GM23248 (cell line): ENCODE measurements around the gene CFAP57. TPM values are rescaled to one million over a fixed set of nuclear protein-coding genes. Genes with fewer than 3 reads are reported as not detected.
"Not testable (repeated sequence)": the region's sequence is repeated elsewhere in the genome, so short reads cannot be mapped to it uniquely, and the experiment has no call there.

Experiments used
- DNase-seq: peaks from one replicate; pipeline ENCODE4 v3.0.0-alpha.2; 2015
- H2AFZ ChIP-seq: fragments of 200-600 bp; sonication (generic); 2 replicates; pipeline ENCODE4 v1.6.1; 2016; ENCODE audit warnings: antibody characterized with exemption
- H3F3A ChIP-seq: fragments of 200-600 bp; sonication (generic); 2 replicates; pipeline ENCODE4 v1.6.1; 2016; ENCODE audit warnings: mild to moderate bottlenecking, antibody characterized with exemption, mixed run types; ENCODE audit not compliant: insufficient read depth
- H3K27ac ChIP-seq: fragments of 200-600 bp; sonication (generic); 2 replicates; pipeline ENCODE4 v1.5.1; 2016; ENCODE audit warnings: mild to moderate bottlenecking
- H3K27me3 ChIP-seq: fragments of 200-600 bp; sonication (generic); replicated peaks from 2 replicates; pipeline ENCODE4 v1.6.1; 2016; ENCODE audit warnings: mild to moderate bottlenecking; ENCODE audit not compliant: insufficient read depth
- H3K36me3 ChIP-seq: fragments of 200-600 bp; sonication (generic); 2 replicates; pipeline ENCODE4 v1.6.1; 2016; ENCODE audit warnings: low read depth, mild to moderate bottlenecking
- H3K4me1 ChIP-seq: fragments of 200-600 bp; sonication (generic); 2 replicates; pipeline ENCODE4 v1.6.1; 2016; ENCODE audit warnings: mild to moderate bottlenecking; ENCODE audit not compliant: insufficient read depth
- H3K4me2 ChIP-seq: fragments of 200-600 bp; sonication (generic); one replicate; pipeline ENCODE4 v1.6.1; 2016; ENCODE audit warnings: mild to moderate bottlenecking; ENCODE audit not compliant: unreplicated experiment
- H3K4me3 ChIP-seq: fragments of 200-600 bp; sonication (generic); 2 replicates; pipeline ENCODE4 v1.5.1; 2016; ENCODE audit warnings: mild to moderate bottlenecking
- H3K79me2 ChIP-seq: fragments of 200-600 bp; sonication (generic); 2 replicates; pipeline ENCODE4 v1.6.1; 2016; ENCODE audit warnings: mild to moderate bottlenecking; ENCODE audit not compliant: insufficient read depth
- H3K9ac ChIP-seq: fragments of 200-600 bp; sonication (generic); 2 replicates; pipeline ENCODE4 v1.6.1; 2016; ENCODE audit warnings: mild to moderate bottlenecking
- H3K9me2 ChIP-seq: fragments of 200-600 bp; sonication (generic); 2 replicates; pipeline ENCODE4 v1.6.1; 2016; ENCODE audit warnings: mixed run types, mild to moderate bottlenecking, moderate library complexity; ENCODE audit not compliant: insufficient read depth
- H3K9me3 ChIP-seq: fragments of 200-600 bp; sonication (generic); one replicate; pipeline ENCODE4 v1.6.1; 2017; ENCODE audit warnings: low read depth
- H4K20me1 ChIP-seq: fragments of 200-600 bp; sonication (generic); 2 replicates; pipeline ENCODE4 v1.6.0; 2016; ENCODE audit not compliant: insufficient read depth
- EZH2 ChIP-seq: fragments of 200-600 bp; sonication (generic); IDR thresholded peaks from 2 replicates; pipeline ENCODE4 v1.6.1; 2018; ENCODE audit warnings: antibody characterized with exemption, mild to moderate bottlenecking; ENCODE audit not compliant: insufficient read depth, poor library complexity, severe bottlenecking
- EZH2phosphoT487 ChIP-seq: fragments of 200-600 bp; sonication (generic); IDR thresholded peaks from 2 replicates; pipeline ENCODE4 v1.6.1; 2018; ENCODE audit warnings: antibody characterized with exemption, moderate library complexity, mild to moderate bottlenecking, low read depth; ENCODE audit not compliant: insufficient read depth
- WGBS, 2 experiments: methylation state at CpG; one replicate each; pipeline ENCODE4 v1.1.6; 2015 to 2017; ENCODE audit warnings: low lambda C conversion rate in 2 of 2, low coverage in 1 of 2; ENCODE audit errors: missing lambda C conversion rate in 2 of 2; 5-methylcytosine and 5-hydroxymethylcytosine counted together
- in situ Hi-C: fragments of 300-500 bp; cut with MboI; formaldehyde crosslinking; loops from 2 replicates; pipeline ENCODE4 v1.15.0; 2020
- polyA plus RNA-seq: library from polyadenylated mRNA; unstranded; fragments of >200 nt; fragmentation: Nextera tagmentation; extraction: Ambion mirVana; gene quantifications from 2 replicates; pipeline ENCODE4 v1.2.1, GENCODE V29; 2016
- total RNA-seq: library from RNA; depleted of rRNA; stranded (reverse); fragments of >200 nt; shearing (Covaris generic); gene quantifications from 2 replicates; pipeline ENCODE4 v1.2.3, GENCODE V29; 2014

The CFAP57 gene
- total and polyA plus RNA-seq, 2 experiments from 2014 or later: 0.32 to 0.35 TPM

GRCh38 chr1:43134068-43134467, 38.1 kb upstream of the CFAP57 start:
- Histone ChIP-seq H3K9me2 (no peaks in the 10 kb centered on the region), H3K9ac (no peak overlapping the region), H4K20me1 (no peaks in the 10 kb centered on the region), H3K27ac (no peak overlapping the region), H3K79me2 (no peaks in the 10 kb centered on the region), H2AFZ (no peak overlapping the region), H3K9me3 (no peaks in the 10 kb centered on the region), H3K4me2 (no peak overlapping the region), H3K27me3 (peaks cover 21% of the 10 kb centered on the region), H3K4me1 (no peaks in the 10 kb centered on the region), H3F3A (no peaks in the 10 kb centered on the region), H3K36me3 (no peaks in the 10 kb centered on the region), H3K4me3 (no peak overlapping the region)
- in situ Hi-C loops: no loop called here
- WGBS, 2 experiments: 0 to 4% methylated on average over 1 of the region's 1 CpG
- no peak for TF ChIP-seq EZH2
- TF ChIP-seq EZH2phosphoT487: no peak
- no peak for DNase-seq

DNA sequence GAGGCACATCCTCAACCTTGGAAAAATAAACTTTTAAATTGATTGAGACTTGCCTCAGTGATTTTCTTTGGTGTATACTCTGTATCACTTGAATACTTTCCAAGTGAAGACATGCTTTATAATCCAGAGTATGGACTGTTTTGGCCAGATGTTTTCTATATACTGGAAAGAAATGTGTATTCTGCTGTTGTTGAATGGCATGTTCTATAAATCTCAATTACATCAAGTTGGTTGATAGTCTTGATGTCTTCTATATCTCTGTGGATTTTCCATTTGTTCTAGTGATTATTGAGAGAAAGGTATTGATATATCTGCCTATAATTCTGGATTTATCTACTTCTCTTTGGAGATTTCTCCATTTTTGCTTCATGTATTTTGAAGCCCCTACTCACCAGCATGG, 37.5 kb upstream of the CFAP57 start:
- Histone ChIP-seq H3K36me3 (no peaks in the 10 kb centered on the region), H3K79me2 (no peaks in the 10 kb centered on the region), H3K4me3 (no peak overlapping the region), H3K27me3 (peaks cover 21% of the 10 kb centered on the region), H3K9ac (no peak overlapping the region), H3K27ac (no peak overlapping the region), H4K20me1 (no peaks in the 10 kb centered on the region), H3F3A (no peaks in the 10 kb centered on the region), H2AFZ (no peak overlapping the region), H3K9me2 (no peaks in the 10 kb centered on the region), H3K4me1 (no peaks in the 10 kb centered on the region), H3K9me3 (no peaks in the 10 kb centered on the region), H3K4me2 (no peak overlapping the region)
- no peak for DNase-seq
- in situ Hi-C loops: no loop called here
- no peak for TF ChIP-seq EZH2
- TF ChIP-seq EZH2phosphoT487: no peak

DNA sequence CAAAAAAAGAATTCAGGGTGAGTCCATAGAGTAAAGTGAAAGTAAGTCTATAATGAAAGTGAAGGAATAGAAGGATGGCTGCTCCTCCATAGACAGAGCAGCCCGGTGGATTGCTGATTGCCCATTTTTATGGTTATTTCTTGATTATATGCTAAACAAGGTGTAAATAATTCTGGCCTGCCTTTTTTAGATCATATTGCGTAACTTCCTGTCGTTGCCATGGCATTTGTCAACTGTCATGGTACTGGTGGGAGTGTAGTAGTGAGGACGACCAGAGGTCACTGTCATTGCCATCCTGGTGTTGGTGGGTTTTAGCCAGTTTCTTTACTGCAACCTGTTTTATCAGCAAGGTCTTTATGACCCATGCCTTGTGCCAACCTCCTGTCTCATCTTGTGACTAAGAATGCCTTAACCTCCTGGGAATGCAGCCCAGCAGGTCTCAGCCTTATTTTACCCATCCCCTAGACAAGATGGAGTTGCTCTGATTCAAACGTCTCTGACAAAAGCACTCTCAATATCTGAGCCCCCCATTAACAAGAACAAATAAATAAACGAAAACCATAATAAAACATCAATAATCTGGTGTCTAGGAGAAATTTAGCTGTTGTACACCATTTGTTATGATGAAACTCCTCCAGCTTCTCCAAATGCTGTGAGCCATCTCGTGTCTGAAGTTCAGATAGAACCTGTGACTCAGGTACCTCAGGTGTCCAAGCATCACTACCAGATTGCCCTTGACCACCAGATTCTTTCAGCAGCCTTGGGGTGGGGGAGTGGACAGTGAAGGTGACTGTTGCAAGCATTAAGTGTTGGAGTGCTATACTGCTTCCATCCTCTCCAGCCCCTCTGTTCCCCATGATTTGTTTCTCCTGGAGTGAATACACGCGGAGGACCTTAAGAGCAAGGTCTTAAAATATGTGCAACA, 36.0 kb upstream of the CFAP57 start:
- peak; percentile 5 for DNase-seq
- H3K9me3 ChIP-seq: no peaks in the 10 kb centered on the region
- H2AFZ ChIP-seq: no peak overlapping the region
- H3K9me2 ChIP-seq: no peaks in the 10 kb centered on the region
- H3K4me3 ChIP-seq: no peak overlapping the region
- in situ Hi-C loops: no loop called here
- TF ChIP-seq EZH2phosphoT487 (no peak), EZH2 (no peak)
- H3K36me3 ChIP-seq: no peaks in the 10 kb centered on the region
- H3K4me2 ChIP-seq: no peak overlapping the region
- no peaks in the 10 kb centered on the region for H3K79me2 ChIP-seq
- peaks cover 18% of the 10 kb centered on the region; the same call in 1 of the 2 replicates for H3K27me3 ChIP-seq
- no peak overlapping the region for H3K9ac ChIP-seq
- no peaks in the 10 kb centered on the region for H3F3A ChIP-seq
- H4K20me1 ChIP-seq: no peaks in the 10 kb centered on the region
- H3K4me1 ChIP-seq: no peaks in the 10 kb centered on the region
- 53 to 56% methylated on average over 9 of the region's 9 CpGs for WGBS, 2 experiments
- H3K27ac ChIP-seq: no peak overlapping the region

GRCh38 chr1:43137445-43138052, 34.6 kb upstream of the CFAP57 start:
- no peaks in the 10 kb centered on the region for H4K20me1 ChIP-seq
- in situ Hi-C loops: no loop called here
- no peak overlapping the region for H3K4me2 ChIP-seq
- no peak overlapping the region for H3K27ac ChIP-seq
- H3F3A ChIP-seq: no peaks in the 10 kb centered on the region
- H3K36me3 ChIP-seq: no peaks in the 10 kb centered on the region
- H3K4me1 ChIP-seq: no peaks in the 10 kb centered on the region
- H3K9me2 ChIP-seq: no peaks in the 10 kb centered on the region
- no peaks in the 10 kb centered on the region for H3K79me2 ChIP-seq
- peaks cover 18% of the 10 kb centered on the region; the same call in 1 of the 2 replicates for H3K27me3 ChIP-seq
- 58 to 69% methylated on average over 7 of the region's 7 CpGs for WGBS, 2 experiments
- no peak overlapping the region for H3K4me3 ChIP-seq
- no peak for DNase-seq
- no peak overlapping the region for H2AFZ ChIP-seq
- no peaks in the 10 kb centered on the region for H3K9me3 ChIP-seq
- no peak for TF ChIP-seq EZH2
- TF ChIP-seq EZH2phosphoT487: no peak
- H3K9ac ChIP-seq: no peak overlapping the region

DNA sequence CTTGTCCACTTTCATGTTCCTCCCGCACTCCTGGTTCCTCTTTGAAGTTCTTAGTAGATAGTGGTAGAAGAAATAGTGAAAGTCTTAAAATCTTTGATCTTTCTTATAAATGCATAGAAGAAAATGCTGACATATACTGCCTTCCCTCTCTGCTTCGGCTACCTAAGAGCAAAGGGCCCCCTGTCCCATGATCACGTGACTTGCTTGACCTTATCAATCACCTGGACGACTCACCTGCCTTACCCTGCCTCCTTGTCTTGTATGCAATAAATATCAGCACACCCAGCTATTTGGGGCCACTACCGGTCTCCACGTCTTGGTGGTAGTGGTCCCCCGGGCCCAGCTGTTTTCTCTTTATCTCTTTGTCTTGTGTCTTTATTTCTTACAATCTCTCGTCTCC, 32.8 kb upstream of the CFAP57 start:
- H3K27ac ChIP-seq, H4K20me1 ChIP-seq, DNase-seq, H3K4me2 ChIP-seq, H3K36me3 ChIP-seq, in situ Hi-C loops, H3K79me2 ChIP-seq, H3K4me1 ChIP-seq, H3K9me2 ChIP-seq, H3K9ac ChIP-seq, H3K4me3 ChIP-seq, H2AFZ ChIP-seq, H3F3A ChIP-seq, H3K9me3 ChIP-seq: not testable (repeated sequence)
- H3K27me3 ChIP-seq: peaks cover 16% of the 10 kb centered on the region; the same call in 1 of the 2 replicates
- 50% methylated on average over 8 of the region's 8 CpGs for WGBS, 2 experiments
